GM18873 (cell line): Measurements from ENCODE around the gene SERPINB2.

Experiments
- ATAC-seq: cut with Tn5 transposase; IDR thresholded peaks from one replicate; pipeline ENCODE4 v1.9.1; 2021; ENCODE audit warnings: mild to moderate bottlenecking, moderate library complexity, moderate number of reproducible peaks; ENCODE audit not compliant: unreplicated experiment, low FRiP score

The SERPINB2 gene, protein sequence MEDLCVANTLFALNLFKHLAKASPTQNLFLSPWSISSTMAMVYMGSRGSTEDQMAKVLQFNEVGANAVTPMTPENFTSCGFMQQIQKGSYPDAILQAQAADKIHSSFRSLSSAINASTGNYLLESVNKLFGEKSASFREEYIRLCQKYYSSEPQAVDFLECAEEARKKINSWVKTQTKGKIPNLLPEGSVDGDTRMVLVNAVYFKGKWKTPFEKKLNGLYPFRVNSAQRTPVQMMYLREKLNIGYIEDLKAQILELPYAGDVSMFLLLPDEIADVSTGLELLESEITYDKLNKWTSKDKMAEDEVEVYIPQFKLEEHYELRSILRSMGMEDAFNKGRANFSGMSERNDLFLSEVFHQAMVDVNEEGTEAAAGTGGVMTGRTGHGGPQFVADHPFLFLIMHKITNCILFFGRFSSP

DNA sequence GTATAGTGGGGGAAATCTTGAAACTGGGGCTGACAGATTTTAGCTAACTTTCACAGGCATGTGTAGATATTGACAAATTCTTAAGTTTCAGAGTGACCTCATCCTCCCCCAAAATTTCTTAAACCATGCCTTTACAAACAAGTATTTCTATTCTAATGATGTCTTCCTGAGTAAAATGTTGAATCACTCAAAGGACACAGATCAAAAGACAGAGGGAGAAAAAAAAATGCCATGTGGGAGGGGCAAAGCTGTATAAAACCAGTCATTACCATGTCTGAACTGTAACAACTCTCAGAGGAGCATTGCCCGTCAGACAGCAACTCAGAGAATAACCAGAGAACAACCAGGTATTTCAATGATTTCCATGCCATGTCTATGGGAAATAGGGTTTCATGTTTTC, at the start of gene SERPINB2:
TSS of gene SERPINB2 (plus strand) at position 282 of the 400 bp plus-strand sequence. CDS start 3,740 bp downstream, outside the sequence.
- ATAC-seq: no peak

DNA sequence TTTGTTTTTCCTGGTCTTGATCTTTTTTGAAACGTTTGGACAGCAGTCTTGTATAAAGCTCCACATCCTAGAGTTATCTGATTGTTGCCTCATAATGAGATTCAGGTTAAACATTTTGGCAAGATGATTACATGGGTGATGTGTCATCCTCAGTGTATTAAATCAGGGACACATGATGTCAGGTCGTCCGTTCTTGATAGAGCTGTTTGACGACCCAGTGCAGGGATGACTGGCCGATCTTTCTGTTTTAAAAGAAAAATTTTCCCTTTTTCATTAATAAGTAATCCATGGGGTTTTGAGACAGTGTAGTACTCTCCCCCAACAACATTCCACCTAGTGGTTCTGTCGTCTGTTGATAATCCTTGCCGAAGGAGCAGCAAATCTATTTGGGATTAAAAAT, 44.5 kb upstream of the SERPINB2 start:
- ATAC-seq: peak; percentile 77

DNA sequence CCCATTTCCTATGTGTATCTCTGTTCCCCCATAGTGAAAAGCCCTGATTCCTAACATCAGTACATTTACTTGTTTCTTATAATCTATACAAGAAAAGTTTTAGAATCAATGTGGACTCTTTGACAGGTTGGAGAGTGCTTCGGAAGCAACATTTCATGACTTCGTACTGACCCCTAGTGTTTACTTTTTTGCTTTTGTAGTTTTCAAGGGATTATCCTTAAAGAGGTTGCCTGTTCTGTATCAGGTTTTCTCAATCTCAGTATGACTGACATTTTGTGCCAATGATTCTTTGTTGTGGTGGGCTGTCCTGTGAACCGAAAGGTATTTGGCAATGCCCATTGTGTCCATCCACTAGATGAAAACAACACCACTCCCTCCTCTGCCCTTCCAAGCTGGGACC, 43.3 kb upstream of the SERPINB2 start:
- peak; percentile 61 for ATAC-seq

DNA sequence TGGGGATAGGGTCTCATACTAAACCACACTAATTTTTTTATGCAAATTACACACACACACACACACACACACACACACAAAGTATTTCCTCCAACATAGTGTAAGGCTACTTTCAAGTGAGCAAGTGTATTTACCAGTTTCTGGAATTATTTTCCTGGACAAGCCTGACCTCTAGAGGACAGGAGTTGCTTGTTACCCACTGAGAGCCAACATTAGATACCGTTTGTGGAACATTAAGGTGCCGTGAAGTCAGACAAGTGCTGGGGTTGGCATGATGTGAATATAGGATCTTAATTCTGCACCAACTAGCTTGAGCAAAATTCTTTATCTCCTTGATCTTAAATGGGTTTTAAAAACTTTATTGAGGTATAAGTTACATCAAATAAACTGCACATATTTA, 39.3 kb upstream of the SERPINB2 start:
- ATAC-seq: peak; percentile 43

- ATAC-seq: peak; percentile 47
Measured at GRCh38 chr18:63850020-63850419, 37.5 kb upstream of the SERPINB2 start.

GRCh38 chr18:63850636-63851035, 36.9 kb upstream of the SERPINB2 start:
- ATAC-seq: no peak

DNA sequence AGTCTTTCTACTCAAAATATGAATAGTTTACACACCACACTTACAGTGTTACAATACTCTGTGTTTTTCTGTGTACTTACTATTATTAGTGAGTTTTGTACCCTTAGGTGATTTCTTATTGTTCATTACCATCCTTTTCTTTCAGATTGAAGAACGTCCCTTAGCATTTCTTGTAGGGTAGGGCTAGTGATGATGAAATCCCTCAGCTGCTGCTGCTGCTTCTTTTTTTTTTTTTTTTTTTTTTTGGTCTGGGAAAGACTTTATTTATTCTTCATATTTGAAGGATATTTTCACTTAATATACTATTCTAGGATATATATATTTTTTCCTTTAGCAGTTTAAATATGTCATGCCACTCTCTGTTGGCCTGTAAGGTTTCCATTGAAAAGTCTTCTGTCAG, 29.0 kb upstream of the SERPINB2 start:
- ATAC-seq: no peak

DNA sequence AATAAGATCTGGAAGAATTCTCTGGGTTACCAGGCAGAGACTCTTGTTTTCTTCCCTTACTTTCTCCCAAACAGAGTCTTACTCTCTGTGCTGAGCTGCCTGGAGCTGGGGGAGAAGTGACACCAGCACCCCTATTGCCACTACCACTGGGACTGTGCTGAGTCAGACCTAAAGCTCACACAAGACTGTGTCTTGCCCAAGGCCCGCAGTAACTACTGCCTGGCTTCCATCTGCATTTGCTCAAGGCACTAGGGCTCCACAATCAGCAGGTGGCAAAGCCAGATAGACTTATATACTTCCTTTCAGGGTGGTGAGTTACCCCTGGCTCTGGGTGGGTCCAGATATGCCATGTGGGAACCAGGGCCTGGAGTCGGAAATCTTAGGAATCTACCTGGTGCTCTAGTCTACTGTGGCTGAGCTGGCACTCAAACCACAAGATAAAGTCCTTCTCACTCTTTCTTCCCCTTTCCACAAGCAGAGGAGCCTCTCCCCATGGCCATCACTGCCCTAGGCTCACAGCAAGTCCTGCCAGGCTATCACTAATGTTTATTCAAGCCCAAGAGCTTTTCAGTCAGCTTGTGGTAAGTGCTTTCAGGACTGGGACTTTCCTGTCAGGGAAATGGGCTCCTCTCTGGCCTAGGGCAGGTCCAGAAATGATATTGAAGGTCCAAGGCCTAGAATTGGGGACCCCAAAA, 27.6 kb upstream of the SERPINB2 start:
- ATAC-seq: no peak

- no peak for ATAC-seq
Measured at GRCh38 chr18:63860531-63860930, 27.0 kb upstream of the SERPINB2 start.

- ATAC-seq: no peak
Measured at GRCh38 chr18:63867368-63868125, 20.0 kb upstream of the SERPINB2 start.

GRCh38 chr18:63868546-63868945, 19.0 kb upstream of the SERPINB2 start:
- ATAC-seq: no peak

DNA sequence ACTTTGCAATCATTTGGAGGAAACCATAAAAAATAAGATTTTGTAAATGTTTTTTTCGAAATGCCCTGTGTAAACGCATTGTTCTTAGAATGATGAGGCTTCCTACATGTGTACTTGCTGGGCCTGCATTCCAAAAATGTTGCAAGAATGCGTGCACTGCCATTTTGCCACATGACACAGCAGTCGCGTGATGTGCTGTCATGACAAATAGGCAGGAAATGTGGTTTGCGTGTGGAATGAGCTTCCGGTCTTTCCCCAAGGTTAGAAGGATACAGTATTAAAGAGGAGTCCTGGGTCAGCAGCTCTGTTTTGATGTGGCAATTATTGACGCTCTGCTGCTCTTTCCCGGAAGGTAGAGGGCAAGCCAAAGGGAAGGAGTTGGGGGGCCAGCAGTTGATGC, 18.1 kb upstream of the SERPINB2 start:
- ATAC-seq: no peak

- no peak for ATAC-seq
Measured at GRCh38 chr18:63869851-63870250, 17.7 kb upstream of the SERPINB2 start.

DNA sequence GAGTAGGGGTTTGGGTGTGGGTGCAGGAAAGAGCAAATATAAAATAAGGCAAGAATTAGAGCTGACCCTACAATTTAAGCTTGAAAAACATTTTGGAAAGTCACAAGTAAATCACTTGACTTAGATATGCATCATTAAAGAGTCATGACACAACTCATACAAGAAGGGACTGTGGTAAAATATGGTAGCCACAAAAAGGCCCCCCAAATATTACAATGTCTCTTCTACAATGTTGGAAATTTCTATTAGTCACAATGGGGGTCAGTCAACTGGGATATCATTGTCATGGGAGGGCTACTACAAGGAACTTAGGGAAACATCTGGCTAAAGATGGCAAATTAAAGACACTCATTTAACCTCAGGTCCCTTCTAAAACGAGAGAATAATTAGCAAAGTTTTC, 15.7 kb upstream of the SERPINB2 start:
- ATAC-seq: no peak

DNA sequence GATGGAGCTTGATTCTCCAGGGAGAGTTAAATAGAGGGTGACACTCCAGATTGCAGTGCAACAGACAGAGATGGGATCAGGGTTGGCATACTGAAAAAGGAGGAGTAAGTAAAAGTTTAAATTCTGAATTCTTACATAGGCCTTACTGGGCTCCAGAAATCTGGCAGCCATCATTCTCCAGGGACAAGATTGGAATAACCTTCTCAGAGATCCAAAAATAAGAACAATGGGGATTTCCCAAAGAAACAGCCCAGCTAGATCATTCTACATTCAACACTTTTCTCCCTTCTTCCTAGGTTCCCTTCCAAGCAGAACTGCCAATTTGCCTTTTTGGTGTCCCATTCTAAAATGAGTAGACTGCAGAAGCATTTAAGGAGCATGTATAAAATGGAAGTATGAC, 14.9 kb upstream of the SERPINB2 start:
- ATAC-seq: no peak

- no peak for ATAC-seq
Measured at GRCh38 chr18:63878343-63878742, 9.2 kb upstream of the SERPINB2 start.

DNA sequence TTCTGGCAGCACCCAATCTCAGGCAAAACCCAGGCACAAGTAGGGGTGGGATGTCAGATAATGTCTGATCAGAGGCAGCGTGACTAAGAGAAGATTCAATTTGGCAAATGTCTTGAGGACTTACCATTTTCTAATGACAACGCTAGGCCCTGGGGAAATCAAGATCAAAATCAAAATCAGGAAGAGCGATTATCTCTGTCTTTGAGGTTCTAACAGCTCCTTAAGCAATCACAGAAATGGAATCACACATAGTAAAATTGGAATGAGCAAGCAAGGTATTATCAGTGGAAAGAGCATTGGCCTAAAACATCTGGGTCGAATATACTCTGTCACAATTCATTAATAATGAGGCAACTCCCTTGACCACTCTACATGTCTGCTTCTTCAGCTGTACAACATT, 8.6 kb upstream of the SERPINB2 start:
- ATAC-seq: no peak

DNA sequence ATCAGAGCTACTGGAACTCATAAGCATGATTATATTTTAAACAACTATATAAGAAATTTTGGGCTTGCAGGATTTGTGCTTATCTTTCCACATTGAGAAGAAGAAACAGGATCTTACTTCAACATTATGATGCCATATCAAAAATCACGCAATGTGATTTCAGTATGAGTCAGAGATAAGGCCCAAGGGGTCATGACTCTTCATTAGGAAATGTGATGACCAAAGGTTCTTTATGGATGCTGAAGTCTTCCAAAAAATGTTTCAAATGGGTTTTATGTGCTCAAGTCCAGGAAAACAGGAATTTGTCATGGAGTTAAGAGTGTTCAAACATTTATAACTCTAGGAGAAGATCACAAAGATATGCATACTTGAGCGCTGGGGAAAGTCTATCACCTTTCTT, 7.8 kb upstream of the SERPINB2 start:
- ATAC-seq: no peak

DNA sequence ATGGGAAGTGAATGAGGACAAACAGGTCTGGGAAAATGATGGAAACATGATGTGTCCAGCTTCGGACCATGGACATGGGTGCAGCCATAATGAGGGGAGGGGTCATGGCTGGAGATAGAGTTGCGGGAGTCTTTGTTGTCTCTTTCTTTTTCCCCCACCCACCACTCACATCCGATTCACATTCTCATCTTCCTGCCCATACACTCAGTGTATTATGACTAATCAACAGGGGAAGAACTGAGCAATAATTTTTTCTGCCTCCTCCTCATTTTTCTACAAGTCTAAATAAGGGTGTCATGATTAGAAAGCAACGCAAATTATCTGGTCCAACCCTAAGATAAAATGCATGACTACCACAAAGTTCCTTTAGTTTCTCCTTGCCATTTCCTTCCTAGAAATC, 5.7 kb upstream of the SERPINB2 start:
- no peak for ATAC-seq

- no peak for ATAC-seq
Measured at GRCh38 chr18:63882333-63883141, 5.0 kb upstream of the SERPINB2 start.
